Thyroid gland (tissue), 4 donors: ENCODE results near the gene ZNF227.

Experiments
- CTCF ChIP-seq, 6 experiments: fragments of 200-600 bp in 3 of 6; fragments of 450-650 bp in 3 of 6; sonication (generic) in 3 of 6; IDR thresholded peaks; one replicate each; pipeline ENCODE4 v1.5.1; 2016 to 2019; ENCODE audit warnings: antibody characterized with exemption in 6 of 6, mild to moderate bottlenecking in 2 of 6, inconsistent platforms in 1 of 6, moderate library complexity in 1 of 6
- POLR2A ChIP-seq, 2 donors: fragments of 450-650 bp; IDR thresholded peaks; one replicate each; pipeline ENCODE4 v1.6.1; 2017; ENCODE audit warnings: antibody characterized with exemption in 2 of 2, mild to moderate bottlenecking in 2 of 2, moderate library complexity in 1 of 2

- TF ChIP-seq CTCF (IDR thresholded peaks at IDR 0.05): no peak
- TF ChIP-seq POLR2A (IDR thresholded peaks at IDR 0.05): no peak
These were observed 65.9 kb downstream of the ZNF227 start for GRCh38 chr19:44278181-44278690.
